DMS 273 treated with DMSO at 0.1 percent for 48 hours (cell line): Measurements from ENCODE around the gene PPFIA2.

Experiments used
- DNase-seq: peaks from one replicate; lab custom pipeline; 2025; lab: John Stamatoyannopoulos, UW

PPFIA2 gene

DNA sequence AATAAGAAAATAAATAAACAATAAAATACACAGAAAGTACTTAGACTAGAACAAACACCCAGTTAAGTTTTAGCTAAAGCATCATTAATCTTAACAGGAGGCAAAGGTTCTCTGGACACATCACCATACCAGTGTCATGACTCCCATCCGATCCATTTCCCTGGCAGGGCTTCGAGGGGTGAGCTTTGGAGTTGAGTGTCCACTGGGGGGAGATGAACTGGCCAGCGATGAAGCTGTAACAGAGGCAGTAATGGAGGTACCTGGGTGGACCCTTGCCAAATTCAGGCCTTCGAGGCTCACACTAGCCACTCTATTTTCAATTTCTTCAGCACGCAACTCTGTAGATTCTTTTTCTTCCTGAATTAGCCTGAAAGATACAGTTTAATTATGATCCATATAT, 411.7 kb downstream of the PPFIA2 start:
- no peak for DNase-seq

DNA sequence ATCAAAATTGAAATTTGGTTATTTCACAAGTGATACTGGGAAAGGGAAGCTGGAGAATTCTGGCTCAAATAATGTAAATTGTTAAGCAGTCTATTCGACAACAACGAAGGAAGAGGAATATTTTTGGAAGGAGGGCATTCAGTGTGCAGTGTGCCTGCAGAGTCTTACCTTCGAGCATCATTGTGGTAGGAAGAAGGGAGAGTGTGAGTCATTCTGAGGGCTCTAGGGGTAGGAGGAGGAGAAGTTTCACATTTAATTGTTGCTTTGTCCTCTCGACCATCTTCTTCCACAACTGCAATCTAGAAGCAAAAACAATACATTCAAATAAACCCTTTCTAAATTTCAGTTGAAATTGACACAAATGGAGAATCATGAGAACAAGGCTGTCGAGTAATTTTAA, 418.2 kb downstream of the PPFIA2 start:
- DNase-seq, result no peak

DNA sequence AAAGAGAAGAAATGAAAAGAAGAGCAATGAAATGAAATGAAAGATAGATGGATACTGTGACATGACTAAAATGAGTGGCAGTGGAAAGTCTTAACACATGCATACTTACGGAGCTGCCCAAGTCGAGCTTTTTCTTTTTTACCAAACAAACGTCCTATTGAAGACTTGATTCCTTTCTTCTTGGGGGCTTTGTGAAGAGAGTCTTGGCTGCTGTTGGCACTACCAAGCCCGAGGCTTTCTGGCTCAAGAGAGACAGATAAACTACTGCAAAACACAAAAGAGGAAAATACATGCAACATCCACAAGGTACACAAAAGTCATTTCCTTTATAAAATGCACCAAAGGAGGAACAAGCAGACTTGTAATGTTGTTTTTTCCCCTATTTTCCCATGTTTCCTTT, 420.1 kb downstream of the PPFIA2 start:
- DNase-seq, result no peak

DNA sequence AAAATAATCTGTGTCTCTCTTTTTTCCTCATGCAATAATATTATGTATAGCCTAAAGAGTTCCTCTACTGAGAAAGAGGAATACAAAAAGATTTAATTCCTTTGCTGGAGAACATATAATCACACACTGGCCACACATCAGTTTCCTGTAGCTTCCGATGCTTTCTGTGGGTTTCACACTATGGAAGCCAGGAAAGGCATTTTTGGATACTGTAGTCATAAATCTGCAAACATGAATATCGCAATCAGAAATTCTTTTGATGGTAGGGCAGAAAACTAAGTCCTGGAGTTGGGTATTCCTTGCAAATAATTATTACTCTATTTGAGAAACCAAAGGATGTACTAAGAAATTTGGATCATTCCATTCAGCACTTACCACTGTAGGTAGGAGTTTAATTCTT, 421.3 kb downstream of the PPFIA2 start:
- DNase-seq, result no peak

DNA sequence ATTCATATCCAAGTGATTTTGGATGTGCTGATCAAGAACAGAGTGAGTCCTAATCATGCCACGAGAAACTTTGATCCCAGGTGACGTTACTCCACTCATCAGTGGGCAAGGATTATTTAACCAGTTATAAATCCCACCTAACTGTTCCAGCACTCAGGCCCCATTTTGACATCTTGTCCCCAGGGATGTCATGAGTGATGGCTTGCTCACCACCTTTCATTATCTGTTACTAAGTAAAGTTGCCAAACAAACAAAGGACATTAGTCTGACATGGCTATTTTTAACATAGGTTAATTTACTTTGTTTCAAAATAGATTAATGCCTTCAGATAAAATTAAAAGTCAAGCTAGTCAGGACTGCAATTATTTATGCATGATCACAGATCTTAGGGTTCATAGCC, 425.3 kb downstream of the PPFIA2 start:
- DNase-seq, result no peak

DNA sequence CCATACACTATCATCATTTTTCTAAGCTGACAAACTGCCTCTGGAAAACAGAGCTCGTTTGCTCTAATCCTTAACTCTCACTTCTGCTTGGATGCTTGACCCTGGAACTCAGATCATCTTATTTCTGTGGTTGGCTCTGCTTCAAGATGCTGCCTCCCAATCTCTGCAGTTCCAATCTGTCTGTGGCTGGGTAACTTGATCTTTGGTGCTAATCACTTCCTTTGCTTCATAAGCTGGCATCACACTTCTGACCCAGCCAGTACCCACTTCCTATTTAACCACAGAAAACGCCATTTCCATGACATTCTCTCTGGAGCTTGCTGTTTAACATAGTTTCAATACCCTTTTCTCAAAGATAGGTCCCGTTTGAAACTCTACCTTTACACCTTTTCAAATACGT, 427.1 kb downstream of the PPFIA2 start:
- no peak for DNase-seq

DNA sequence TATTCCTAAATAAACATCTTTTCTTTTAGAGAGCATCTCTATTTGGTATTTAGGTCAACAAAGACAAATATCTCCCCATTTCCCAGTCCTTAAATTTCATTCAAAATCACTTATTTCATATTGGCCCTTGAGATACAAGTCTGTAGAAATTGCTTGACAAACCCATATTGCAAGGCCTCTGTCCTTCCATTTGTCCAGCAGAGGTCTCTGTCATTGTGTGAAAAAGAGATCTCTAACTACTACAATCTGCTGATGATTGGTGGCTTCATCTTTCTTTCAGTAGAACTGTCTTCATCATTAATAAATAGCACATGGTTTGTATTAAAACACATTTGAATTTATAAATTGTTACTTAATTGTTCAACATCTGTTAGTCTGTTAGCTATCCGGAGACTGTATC, 428.7 kb downstream of the PPFIA2 start:
- DNase-seq, result no peak

DNA sequence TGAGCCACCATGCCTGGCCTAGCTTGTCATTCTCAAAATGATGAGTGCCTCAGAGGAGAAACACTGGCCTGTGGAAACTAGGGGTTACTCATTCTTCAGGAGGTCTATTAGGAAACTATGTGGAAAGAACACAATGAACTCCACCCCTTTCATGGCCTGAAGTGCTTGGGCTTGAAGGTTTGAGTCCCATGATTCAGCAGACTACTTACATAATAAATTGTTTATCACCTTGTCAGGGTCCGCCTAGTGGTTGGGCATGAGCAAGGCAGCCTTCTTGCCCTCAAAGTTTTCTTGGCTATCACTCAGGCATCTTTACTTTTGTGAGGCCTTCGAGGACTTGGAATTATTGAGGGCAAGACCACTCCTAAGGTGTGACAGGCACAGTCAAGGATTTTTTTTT, 430.1 kb downstream of the PPFIA2 start:
- DNase-seq, result no peak

DNA sequence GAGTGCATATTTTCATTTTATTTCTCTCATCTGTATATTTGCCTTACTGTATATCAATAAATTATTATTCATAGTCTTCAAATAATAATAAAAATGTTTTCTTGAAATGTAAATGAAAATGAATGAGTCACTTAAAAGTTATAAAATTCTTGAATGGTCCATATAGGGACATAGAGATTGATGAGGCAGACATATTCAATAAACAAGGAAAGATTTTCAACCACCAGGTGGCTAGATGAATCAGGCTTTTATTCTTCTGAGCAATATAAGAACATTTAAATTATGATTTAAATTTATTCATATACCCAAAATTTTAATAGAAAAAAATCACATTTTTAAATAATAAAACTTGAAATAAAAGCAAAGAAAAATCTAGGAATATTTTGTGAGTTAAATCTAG, 431.7 kb downstream of the PPFIA2 start:
- no peak for DNase-seq

DNA sequence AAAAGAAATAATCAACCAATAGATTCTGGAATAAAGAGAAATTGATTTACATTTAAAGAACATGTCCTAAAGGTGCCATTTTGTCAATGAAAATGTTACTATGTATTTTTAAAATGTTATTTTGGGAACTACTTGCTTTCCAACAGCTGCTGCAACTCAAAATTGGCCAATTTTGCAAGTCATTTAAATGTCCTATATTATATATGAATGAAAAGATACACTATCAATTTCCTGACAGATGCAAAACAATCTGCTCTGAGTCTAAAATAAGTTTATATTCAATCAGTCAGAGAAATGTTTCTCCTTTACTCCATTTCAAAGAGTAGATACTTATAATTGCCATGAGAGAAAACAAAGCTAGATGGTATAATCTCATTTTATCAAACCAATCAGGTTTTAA, 434.1 kb downstream of the PPFIA2 start:
- DNase-seq, result no peak

DNA sequence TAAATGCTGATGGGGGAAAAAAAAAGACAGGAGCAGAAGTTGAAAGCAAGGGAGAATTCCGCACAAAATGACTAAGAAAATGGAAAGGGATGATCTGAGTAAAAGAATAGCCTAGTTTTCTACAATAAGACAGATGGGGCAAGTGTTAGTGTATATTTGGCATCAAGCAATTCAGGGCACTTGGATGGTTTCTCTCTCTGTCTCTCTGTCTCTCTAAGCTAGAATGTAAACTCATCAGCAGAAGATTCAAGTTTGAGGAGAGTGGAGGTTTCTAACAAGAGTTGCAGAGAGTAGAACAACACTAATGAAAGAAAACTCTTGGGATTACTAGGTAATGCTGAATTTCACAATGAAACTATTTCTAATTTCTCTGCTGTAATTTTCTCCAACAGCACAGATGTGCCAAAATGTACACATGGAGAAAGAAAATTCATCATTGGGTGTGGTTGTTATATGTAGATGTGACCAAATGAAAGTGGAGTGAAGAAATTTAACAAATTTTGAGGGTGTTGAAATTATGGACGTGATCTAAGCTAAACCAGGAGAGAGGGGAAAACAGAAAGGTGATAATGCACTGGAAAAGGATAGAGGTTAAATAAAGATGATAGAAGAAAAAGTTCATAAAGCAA, 444.1 kb downstream of the PPFIA2 start:
- DNase-seq, result no peak

DNA sequence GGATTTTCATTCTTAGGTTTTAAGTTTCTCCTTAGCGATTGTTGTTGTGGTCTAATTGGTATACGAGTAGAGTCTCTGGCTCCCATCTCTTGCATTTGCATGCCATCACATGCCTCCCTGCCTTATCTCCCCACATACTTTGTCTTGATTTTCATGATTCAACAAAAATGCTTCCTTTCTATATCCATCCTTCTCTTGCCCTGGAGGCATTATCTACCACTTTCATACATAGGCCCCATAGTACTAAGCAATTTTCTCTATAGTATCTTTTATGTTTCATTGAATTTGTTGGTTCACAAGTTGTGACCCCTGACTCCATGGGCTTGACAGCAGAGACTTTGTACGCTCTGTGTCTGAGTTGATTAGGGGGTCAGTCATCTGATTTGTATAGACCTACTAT, 455.2 kb downstream of the PPFIA2 start:
- DNase-seq, result no peak

DNA sequence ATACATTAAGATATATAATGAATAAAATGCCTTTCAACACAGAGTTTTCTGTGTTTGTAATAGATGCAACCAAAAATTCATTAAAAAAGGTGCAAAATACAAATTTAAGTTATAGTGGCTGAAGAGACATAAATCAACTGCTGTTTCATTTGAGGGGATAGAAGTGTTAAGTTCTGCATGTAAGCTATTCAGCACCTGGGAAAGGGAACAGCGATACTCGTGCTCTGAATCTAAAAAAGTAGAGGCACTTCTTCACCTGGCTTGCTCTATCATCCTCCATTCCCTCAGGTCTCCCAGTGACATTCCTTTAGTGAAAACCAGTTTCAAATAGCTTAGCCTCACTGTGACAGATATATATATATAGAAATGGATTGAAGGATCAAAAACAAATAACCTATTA, 458.7 kb downstream of the PPFIA2 start:
- DNase-seq, result no peak

DNA sequence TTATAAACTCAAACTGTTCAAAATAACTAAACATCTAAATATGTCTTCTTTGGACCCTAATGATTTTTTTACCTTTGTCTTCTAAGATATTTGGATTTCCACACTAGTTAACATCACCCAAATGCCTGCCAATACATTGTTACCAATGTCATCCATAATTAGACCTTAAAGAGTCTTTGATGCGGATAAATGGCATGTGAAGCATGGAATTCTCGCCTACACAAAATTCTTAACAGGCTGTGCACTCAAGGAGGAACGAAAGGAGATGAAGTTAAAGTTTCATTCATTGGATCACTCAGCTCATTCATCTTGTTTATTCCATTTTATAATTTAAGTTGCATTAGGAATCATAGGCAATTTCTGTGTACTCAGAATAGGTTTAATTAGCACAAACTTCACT, 461.5 kb downstream of the PPFIA2 start:
- DNase-seq, result no peak

DNA sequence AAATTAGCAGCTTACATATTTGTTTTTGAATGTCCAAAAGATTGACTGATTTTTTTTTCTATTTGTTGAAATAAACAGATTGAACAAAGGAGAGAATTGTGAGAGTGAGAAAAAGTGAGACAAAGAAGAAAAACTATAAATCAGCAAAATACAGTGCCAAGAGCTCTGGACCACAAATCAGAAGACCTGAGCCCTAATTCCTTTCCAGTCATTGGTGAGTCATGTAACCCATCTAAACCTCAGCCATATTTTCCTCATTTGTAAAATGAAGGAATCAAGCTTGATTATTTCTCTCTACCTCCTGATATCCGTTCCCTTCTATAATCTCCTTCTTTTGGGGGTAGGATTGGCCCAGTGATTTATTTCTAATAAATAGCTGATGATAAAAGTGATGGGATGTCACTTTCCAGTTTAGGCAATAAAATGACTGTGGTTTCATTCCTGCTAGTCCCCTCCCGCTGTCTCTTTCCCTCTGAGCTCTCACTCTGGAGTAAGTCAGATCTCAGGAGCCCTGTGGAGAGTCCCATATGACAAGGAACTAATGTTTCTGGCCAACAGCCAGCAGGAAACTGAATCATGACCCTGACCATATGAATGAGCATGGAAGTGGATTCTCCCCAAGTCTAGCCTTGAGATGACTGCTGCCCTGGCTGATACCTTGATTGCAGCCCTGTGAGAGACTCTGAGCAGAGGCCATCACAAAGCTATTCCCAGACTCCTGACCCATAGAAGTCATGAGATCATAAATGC, 462.4 kb downstream of the PPFIA2 start:
- no peak for DNase-seq

DNA sequence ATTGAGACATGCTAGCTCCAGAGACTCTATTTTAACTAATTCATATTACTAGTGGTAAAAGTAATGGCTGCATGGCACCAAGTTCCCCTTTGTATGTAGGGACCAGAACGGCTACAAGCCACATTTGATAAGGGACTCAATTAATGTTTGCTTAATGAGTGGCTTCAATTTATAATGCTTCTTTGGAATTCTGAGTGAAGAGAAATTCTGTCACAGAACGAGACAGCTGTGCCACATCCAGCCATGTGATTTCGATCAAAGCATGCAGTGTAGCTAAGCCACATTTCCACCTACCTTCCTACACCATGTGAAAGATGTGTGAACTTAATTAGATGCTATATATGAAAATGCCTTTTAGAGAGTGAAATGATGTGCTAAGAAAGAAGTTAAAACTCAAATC, 463.9 kb downstream of the PPFIA2 start:
- DNase-seq, result no peak

DNA sequence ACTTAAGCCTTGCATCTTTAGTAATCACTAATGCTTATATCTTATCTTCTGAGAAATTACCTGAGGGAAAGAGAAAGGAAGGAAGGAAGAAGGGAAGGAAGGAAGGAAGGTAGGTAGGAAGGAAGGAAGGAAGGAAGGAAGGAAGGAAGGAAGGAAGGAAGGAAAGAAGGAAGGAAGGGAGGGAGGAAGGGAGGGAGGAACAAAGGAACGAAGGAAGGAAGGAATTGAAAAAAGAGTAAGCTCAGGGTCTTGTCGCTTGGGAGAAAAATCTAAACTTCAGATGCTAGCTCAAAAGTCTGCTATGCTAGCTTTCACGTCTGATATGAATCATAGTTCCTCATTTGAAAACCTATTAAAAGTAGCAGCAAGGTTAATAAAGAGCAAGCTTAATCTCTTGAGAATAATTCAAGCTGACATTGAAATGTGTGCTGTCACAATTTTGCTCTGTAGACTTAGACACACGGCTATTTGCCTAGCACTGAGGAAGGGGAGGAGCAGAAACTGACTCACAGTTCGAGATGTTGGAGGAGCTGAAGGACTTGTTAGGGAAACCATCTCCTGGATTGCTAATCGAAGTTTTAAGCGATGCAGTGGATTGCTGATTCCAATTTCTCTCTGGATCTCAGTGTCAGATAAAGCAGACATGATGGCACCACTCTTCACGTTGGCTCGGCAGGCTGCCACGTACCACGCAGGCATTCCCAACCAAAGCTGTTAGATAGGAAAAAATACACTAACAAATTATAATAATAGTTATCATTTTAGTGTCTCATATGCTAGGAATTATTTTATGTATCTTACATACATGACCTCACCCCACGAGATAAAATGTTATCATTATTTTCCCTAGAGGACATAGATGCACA, 464.6 kb downstream of the PPFIA2 start:
- DNase-seq, result no peak

DNA sequence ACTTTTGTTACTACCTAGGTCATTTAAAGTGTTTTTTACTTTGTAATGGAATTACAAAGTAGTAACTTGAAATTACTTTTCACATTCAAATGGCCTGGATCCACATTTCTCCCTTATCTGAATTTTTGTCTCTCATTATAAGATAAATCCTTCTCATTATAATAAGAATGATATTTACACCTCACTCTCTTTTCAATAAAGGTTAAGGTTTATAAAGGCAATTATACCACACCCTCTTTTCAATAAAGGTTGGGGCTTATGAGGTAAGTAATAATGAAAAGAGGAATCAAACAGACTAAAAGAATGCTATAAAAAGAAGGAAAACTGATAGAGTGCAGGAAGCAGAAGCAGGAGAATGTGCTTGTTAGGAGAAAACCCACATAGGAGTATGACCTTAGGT, 470.5 kb downstream of the PPFIA2 start:
- no peak for DNase-seq

DNA sequence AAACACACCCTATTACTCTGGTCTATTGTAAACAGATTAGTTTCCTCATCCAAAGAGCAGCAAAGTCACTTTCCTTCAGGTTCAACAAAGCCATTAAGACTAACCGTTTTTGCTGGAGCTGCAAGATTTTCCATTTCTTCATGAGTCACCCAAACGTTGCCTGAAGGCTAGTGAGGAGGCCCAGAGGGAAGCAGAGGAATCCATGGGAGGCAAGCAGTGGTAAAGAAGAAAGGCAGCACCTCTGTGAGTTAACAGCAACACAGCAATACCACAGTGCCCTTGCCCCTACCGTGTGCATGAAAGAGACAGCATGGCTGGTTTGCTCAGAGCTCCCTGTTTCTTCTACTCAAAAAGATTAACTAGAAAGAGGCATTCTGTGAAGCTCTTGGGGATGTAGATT, 475.0 kb downstream of the PPFIA2 start:
- DNase-seq, result no peak

DNA sequence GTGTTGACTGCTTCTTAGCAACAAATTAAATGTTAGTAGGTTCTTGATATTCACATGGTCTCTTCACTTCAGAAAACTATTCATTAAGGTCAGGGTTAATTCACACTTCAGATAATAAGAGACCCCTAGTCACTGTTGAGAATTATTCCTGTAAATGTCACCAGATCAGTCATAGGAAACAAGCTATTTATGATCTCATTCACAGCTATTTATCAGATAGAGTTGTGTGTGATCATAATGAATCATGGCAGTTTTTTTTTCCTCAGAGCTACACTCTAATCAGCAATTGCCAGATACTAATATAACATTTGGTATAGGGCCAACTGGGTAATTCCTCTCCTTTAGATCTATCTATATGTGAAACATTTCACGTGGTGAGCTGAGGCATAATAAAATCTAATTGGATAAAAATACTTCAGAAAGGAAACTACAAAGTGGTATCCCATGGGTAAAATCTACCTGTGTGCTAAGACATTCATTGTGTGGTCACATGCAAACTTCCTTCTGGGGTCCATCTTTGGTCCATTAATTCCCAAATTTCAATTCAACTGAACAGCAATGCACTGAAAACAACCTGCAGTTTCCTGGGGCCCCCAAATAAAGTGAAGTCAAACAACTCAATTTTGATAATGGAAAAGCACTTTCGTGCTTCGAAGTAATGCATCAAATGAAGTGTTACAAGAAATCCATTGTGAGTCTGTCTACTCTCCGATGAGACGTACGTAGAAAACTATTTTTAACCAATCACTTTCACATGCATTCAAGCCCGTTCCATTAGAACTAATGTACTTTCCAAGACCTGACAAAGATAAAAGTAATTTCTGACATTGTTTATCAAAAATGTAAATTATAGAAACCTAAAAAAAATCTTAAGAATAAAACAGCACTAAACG, 484.3 kb downstream of the PPFIA2 start:
- no peak for DNase-seq

DNA sequence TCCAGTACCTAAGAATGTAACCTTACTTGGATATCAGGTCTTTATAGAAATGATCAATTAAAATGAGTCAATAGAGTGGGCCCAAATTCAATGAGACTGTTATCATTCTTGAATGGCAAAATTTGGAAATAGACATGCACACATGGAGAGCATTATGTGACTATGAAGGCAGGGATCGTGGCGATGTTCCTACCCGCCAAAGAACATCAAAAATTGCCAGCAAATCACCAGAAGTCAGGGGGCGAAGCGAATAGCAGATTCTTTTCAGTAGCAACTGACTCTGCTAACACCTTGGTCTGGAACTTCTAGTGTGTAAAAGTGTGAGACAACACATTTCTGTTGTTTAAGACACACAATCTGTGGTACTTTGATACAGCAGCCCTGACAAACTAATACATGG, 488.8 kb downstream of the PPFIA2 start:
- DNase-seq, result no peak

DNA sequence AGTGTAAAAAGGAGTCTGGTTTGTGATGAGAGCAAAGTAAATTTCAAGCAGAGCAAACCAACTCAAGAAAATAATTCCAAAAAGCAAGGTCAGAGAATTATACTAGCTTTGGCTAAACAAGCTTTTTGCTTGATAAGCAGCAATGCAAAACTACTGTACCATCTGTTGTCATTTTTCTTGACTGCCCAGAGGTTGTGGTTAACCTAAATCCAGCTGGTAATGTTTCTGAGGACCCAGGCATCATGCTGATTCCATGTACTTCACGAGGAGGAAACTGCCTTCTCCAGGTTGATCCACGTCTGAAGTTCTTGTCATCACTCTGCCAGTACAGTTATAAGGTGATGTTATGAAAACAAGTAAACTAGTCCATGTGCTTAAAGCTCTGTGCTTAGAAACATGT, 496.1 kb downstream of the PPFIA2 start:
- peak; percentile 10 for DNase-seq
